MV-4-11 (cell line): ENCODE results near the gene BMP4.

Experiments used
- DNase-seq: peaks from one replicate; lab custom pipeline; 2025; lab: John Stamatoyannopoulos, UW

Gene BMP4

GRCh38 chr14:53946404-53947093 lies 10.1 kb downstream of the BMP4 start:
- no peak for DNase-seq

GRCh38 chr14:53946071-53946403 lies 10.6 kb downstream of the BMP4 start:
- DNase-seq: no peak

GRCh38 chr14:53943751-53944083 lies 12.9 kb downstream of the BMP4 start:
- no peak for DNase-seq

- DNase-seq: no peak
Measured at GRCh38 chr14:53942970-53943750, 13.5 kb downstream of the BMP4 start.

- DNase-seq: no peak
Measured at GRCh38 chr14:53938136-53938837, 18.3 kb downstream of the BMP4 start.

- DNase-seq: no peak
Measured at GRCh38 chr14:53934778-53935414, 21.7 kb downstream of the BMP4 start.

GRCh38 chr14:53932966-53933365 lies 23.7 kb downstream of the BMP4 start:
- no peak for DNase-seq

GRCh38 chr14:53929871-53930715 lies 26.5 kb downstream of the BMP4 start:
- no peak for DNase-seq

- DNase-seq: no peak
Measured at GRCh38 chr14:53927171-53927570, 29.5 kb downstream of the BMP4 start.

- DNase-seq: no peak
Measured at GRCh38 chr14:53925201-53925766, 31.3 kb downstream of the BMP4 start.

- no peak for DNase-seq
Measured at GRCh38 chr14:53924753-53925152, 31.9 kb downstream of the BMP4 start.

- DNase-seq: no peak
Measured at GRCh38 chr14:53921027-53921426, 35.6 kb downstream of the BMP4 start.

GRCh38 chr14:53916239-53916638 lies 40.4 kb downstream of the BMP4 start:
- DNase-seq: no peak

- DNase-seq: no peak
Measured at GRCh38 chr14:53915364-53916014, 41.1 kb downstream of the BMP4 start.

- DNase-seq: no peak
Measured at GRCh38 chr14:53912021-53912420, 44.6 kb downstream of the BMP4 start.

- no peak for DNase-seq
Measured at GRCh38 chr14:53908416-53908815, 48.2 kb downstream of the BMP4 start.

- no peak for DNase-seq
Measured at GRCh38 chr14:53902307-53902706, 54.3 kb downstream of the BMP4 start.

GRCh38 chr14:53900499-53900898 lies 56.1 kb downstream of the BMP4 start:
- DNase-seq: no peak
